Trophoblast cell (in vitro differentiated cells and primary cell): ENCODE data around the gene RBMS1.

ENCODE experiments used
- DNase-seq, 2 donors: peaks; one replicate each; pipeline ENCODE4 v3.0.0-alpha.2; 2016
- H2AFZ ChIP-seq: 2 replicates; pipeline ENCODE4 v1.6.1; 2013; ENCODE audit warnings: low read length, moderate library complexity, mild to moderate bottlenecking; ENCODE audit not compliant: insufficient read depth, poor library complexity
- H2AK5ac ChIP-seq: 2 replicates; pipeline ENCODE4 v1.6.1; 2013; ENCODE audit warnings: mild to moderate bottlenecking, low read length
- H2BK120ac ChIP-seq: 2 replicates; pipeline ENCODE4 v1.6.1; 2013; ENCODE audit warnings: low read length, mild to moderate bottlenecking, moderate library complexity; ENCODE audit not compliant: insufficient read depth, poor library complexity
- H2BK12ac ChIP-seq: 2 replicates; pipeline ENCODE4 v1.6.1; 2013; ENCODE audit warnings: mild to moderate bottlenecking, low read length, moderate library complexity
- H2BK5ac ChIP-seq: 2 replicates; pipeline ENCODE4 v1.6.1; 2013; ENCODE audit warnings: low read length, low read depth, moderate library complexity, mild to moderate bottlenecking; ENCODE audit not compliant: poor library complexity
- H3K14ac ChIP-seq: 2 replicates; pipeline ENCODE4 v1.6.1; 2013; ENCODE audit warnings: mild to moderate bottlenecking, low read length
- H3K18ac ChIP-seq: 2 replicates; pipeline ENCODE4 v1.6.1; 2013; ENCODE audit warnings: mild to moderate bottlenecking, low read length
- H3K23ac ChIP-seq: 2 replicates; pipeline ENCODE4 v1.6.1; 2013; ENCODE audit warnings: low read length
- H3K27ac ChIP-seq: 2 replicates; pipeline ENCODE4 v1.5.1; 2013; ENCODE audit warnings: low read depth, mild to moderate bottlenecking, inconsistent platforms, low read length, moderate library complexity
- H3K27me3 ChIP-seq: 2 replicates; pipeline ENCODE4 v1.6.1; 2013; ENCODE audit warnings: inconsistent platforms, mild to moderate bottlenecking, low read length, moderate library complexity; ENCODE audit not compliant: insufficient read depth
- H3K36me3 ChIP-seq, 2 experiments: 1 replicate in 1 of 2; 2 replicates in 1 of 2; pipeline ENCODE4 v1.6.1; 2013; ENCODE audit warnings: low read length in 2 of 2, mild to moderate bottlenecking in 2 of 2, moderate library complexity in 1 of 2; ENCODE audit not compliant: insufficient read depth in 2 of 2, control insufficient read depth in 1 of 2
- H3K4ac ChIP-seq: 2 replicates; pipeline ENCODE4 v1.6.1; 2013; ENCODE audit warnings: low read depth, mild to moderate bottlenecking, low read length, moderate library complexity
- H3K4me1 ChIP-seq, 2 experiments: 1 replicate in 1 of 2; 2 replicates in 1 of 2; pipeline ENCODE4 v1.6.1; 2013; ENCODE audit warnings: low read length in 2 of 2, mild to moderate bottlenecking in 2 of 2, moderate library complexity in 1 of 2; ENCODE audit not compliant: insufficient read depth in 2 of 2, control insufficient read depth in 1 of 2
- H3K4me2 ChIP-seq: 2 replicates; pipeline ENCODE4 v1.6.1; 2013; ENCODE audit warnings: inconsistent platforms, mild to moderate bottlenecking, low read length, moderate library complexity
- H3K4me3 ChIP-seq: 2 replicates; pipeline ENCODE4 v1.5.1; 2013; ENCODE audit warnings: mild to moderate bottlenecking, low read depth, low read length, inconsistent platforms
- H3K79me1 ChIP-seq: one replicate; pipeline ENCODE4 v1.6.1; 2013; ENCODE audit warnings: low read length
- H3K79me2 ChIP-seq: 2 replicates; pipeline ENCODE4 v1.6.1; 2013; ENCODE audit warnings: low read length, mild to moderate bottlenecking; ENCODE audit not compliant: control insufficient read depth, insufficient read depth, poor library complexity
- H3K9ac ChIP-seq: 2 replicates; pipeline ENCODE4 v1.6.1; 2013; ENCODE audit warnings: mild to moderate bottlenecking, low read length
- H3K9me3 ChIP-seq: 2 replicates; pipeline ENCODE4 v1.6.1; 2013; ENCODE audit warnings: low read depth, mild to moderate bottlenecking, control low read depth, inconsistent platforms, low read length; ENCODE audit not compliant: insufficient read depth
- H4K12ac ChIP-seq: 2 replicates; pipeline ENCODE4 v1.6.1; 2013; ENCODE audit warnings: low read depth, mild to moderate bottlenecking, low read length, moderate library complexity
- H4K8ac ChIP-seq: 2 replicates; pipeline ENCODE4 v1.6.1; 2013; ENCODE audit warnings: low read depth, mild to moderate bottlenecking, low read length, moderate library complexity
- H4K91ac ChIP-seq: one replicate; pipeline ENCODE4 v1.6.1; 2013; ENCODE audit warnings: low read depth, mild to moderate bottlenecking, low read length, moderate library complexity
- WGBS: extraction: QIAGEN DNeasy Blood & Tissue Kit; methylation state at CpG from one replicate; pipeline ENCODE4 v1.1.7; 2013; ENCODE audit warnings: missing lambda C conversion rate; ENCODE audit not compliant: insufficient read length, insufficient coverage; ENCODE audit errors: extremely low coverage; 5-methylcytosine and 5-hydroxymethylcytosine counted together

RBMS1 gene

DNA sequence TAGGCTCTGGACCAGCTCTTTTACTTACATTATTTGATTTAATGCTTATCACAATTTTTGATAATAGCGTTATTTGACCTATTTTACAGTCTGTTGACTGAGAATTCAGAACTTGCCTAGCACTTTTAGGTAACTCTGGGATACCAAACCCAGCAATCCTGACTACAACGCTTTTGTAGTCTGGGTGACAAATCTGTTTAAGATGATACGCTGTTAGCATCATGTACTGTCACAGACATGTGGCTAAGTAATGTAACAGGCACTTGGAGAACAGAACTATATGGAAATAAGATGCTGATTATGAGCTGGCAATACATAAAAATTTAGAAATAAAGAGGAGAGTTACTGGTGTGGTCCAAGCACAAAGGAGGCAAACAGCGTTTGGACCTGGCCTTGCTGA lies 130.6 kb downstream of the RBMS1 start:
- no CpG with 5 or more reads among the region's 4 CpGs for WGBS

GRCh38 chr2:160362541-160362940 lies 131.1 kb downstream of the RBMS1 start:
- H4K8ac ChIP-seq = no peak overlapping the region
- peaks cover 4% of the 10 kb centered on the region for H3K79me2 ChIP-seq
- no peak overlapping the region for H4K12ac ChIP-seq
- H3K27me3 ChIP-seq = no peaks in the 10 kb centered on the region
- H3K36me3 ChIP-seq = peaks cover 9 to 13% of the 10 kb centered on the region in 2 experiments
- H3K9ac ChIP-seq = no peak overlapping the region
- no peak overlapping the region for H3K4me3 ChIP-seq
- H3K18ac ChIP-seq = no peak overlapping the region
- H3K14ac ChIP-seq = no peak overlapping the region
- no peaks in the 10 kb centered on the region for H3K9me3 ChIP-seq
- DNase-seq = no peak
- H3K79me1 ChIP-seq = no peaks in the 10 kb centered on the region
- no peak overlapping the region for H2AK5ac ChIP-seq
- no peak overlapping the region for H3K4ac ChIP-seq
- no peak overlapping the region for H3K27ac ChIP-seq
- WGBS = no CpG with 5 or more reads among the region's 2 CpGs
- no peak overlapping the region for H3K4me2 ChIP-seq
- no peak overlapping the region for H2BK120ac ChIP-seq
- H3K23ac ChIP-seq = no peak overlapping the region
- no peak overlapping the region for H2BK12ac ChIP-seq
- no peak overlapping the region for H2BK5ac ChIP-seq
- H3K4me1 ChIP-seq = no peaks in the 10 kb centered on the region
- no peak overlapping the region for H4K91ac ChIP-seq
- no peak overlapping the region for H2AFZ ChIP-seq

More for the DNA sequence above, 130.6 kb downstream of the RBMS1 start:
- Histone ChIP-seq H3K36me3 (peaks cover 9 to 13% of the 10 kb centered on the region in 2 experiments), H3K4me2 (no peak overlapping the region), H2AK5ac (no peak overlapping the region), H4K12ac (no peak overlapping the region), H4K91ac (no peak overlapping the region), H3K18ac (no peak overlapping the region), H2BK5ac (no peak overlapping the region), H3K27ac (no peak overlapping the region), H3K4me1 (peaks cover 0 to 3% of the 10 kb centered on the region in 2 experiments), H4K8ac (no peak overlapping the region), H2BK12ac (no peak overlapping the region), H3K9ac (no peak overlapping the region), H3K14ac (no peak overlapping the region), H3K79me2 (peaks cover 4% of the 10 kb centered on the region), H3K4me3 (no peak overlapping the region), H3K4ac (peak overlapping the region; percentile 4), H2BK120ac (no peak overlapping the region), H3K9me3 (no peaks in the 10 kb centered on the region), H3K79me1 (no peaks in the 10 kb centered on the region), H3K27me3 (no peaks in the 10 kb centered on the region), H3K23ac (no peak overlapping the region), H2AFZ (no peak overlapping the region)
- DNase-seq = no peak

GRCh38 chr2:160362018-160362417 lies 131.6 kb downstream of the RBMS1 start:
- H3K4me3 ChIP-seq = no peak overlapping the region
- no peaks in the 10 kb centered on the region for H3K9me3 ChIP-seq
- no peak overlapping the region for H4K91ac ChIP-seq
- no peaks in the 10 kb centered on the region for H3K4me1 ChIP-seq
- H2BK12ac ChIP-seq = no peak overlapping the region
- H2BK5ac ChIP-seq = no peak overlapping the region
- no CpG with 5 or more reads among the region's 4 CpGs for WGBS
- no peak overlapping the region for H3K9ac ChIP-seq
- no peak overlapping the region for H4K8ac ChIP-seq
- no peak overlapping the region for H4K12ac ChIP-seq
- no peak overlapping the region for H3K4me2 ChIP-seq
- peak overlapping the region; percentile 46 for H3K4ac ChIP-seq
- no peak overlapping the region for H2AFZ ChIP-seq
- no peaks in the 10 kb centered on the region for H3K27me3 ChIP-seq
- no peaks in the 10 kb centered on the region for H3K79me1 ChIP-seq
- no peak overlapping the region for H3K23ac ChIP-seq
- no peak for DNase-seq
- no peak overlapping the region for H3K14ac ChIP-seq
- no peak overlapping the region for H3K27ac ChIP-seq
- no peak overlapping the region for H2BK120ac ChIP-seq
- peaks cover 7 to 13% of the 10 kb centered on the region in 2 experiments for H3K36me3 ChIP-seq
- no peak overlapping the region for H3K18ac ChIP-seq
- no peak overlapping the region for H2AK5ac ChIP-seq
- peaks cover 4% of the 10 kb centered on the region for H3K79me2 ChIP-seq

DNA sequence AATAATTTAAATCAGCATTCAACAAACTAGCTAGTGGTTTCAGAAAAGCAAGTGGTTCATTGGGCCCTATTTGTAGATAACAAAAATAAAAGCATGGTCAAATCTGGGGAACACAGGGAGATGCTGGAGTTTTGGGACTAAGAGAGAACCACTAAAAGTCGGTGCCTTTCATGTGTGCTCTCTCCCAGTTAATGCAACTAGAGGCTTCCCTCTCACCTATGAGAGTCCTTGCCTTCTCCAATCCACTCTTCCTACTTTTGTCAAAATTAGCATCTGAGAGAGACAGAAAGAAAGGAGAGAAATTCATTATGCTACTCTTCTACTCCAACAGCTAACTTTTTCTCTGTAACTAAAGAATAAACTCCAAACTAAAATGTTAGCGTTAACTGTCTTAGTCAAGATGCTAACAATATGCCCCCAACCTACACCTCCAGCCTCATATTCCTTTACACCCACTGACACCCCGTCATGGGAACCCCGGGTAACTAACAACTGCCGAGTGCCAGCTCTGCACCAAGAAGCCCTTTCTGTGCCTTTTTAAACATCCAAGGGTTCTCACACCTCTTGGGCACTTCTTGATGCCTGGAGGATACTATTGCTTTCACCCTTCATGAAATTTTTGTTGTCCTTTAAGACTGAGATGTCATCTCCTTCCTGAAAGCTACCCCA lies 133.4 kb downstream of the RBMS1 start:
- H3K79me1 ChIP-seq = no peaks in the 10 kb centered on the region
- H2AFZ ChIP-seq = no peak overlapping the region
- DNase-seq = no peak
- no peak overlapping the region for H4K12ac ChIP-seq
- H3K9ac ChIP-seq = no peak overlapping the region
- H3K4me3 ChIP-seq = no peak overlapping the region
- no peak overlapping the region for H2AK5ac ChIP-seq
- no CpG with 5 or more reads among the region's 5 CpGs for WGBS
- H3K23ac ChIP-seq = no peak overlapping the region
- no peak overlapping the region for H4K8ac ChIP-seq
- no peak overlapping the region for H2BK120ac ChIP-seq
- H3K18ac ChIP-seq = no peak overlapping the region
- no peaks in the 10 kb centered on the region for H3K9me3 ChIP-seq
- no peaks in the 10 kb centered on the region for H3K4me1 ChIP-seq
- H2BK12ac ChIP-seq = no peak overlapping the region
- H3K4ac ChIP-seq = peak overlapping the region; percentile 33
- no peak overlapping the region for H2BK5ac ChIP-seq
- peaks cover 2% of the 10 kb centered on the region for H3K79me2 ChIP-seq
- H3K14ac ChIP-seq = no peak overlapping the region
- H4K91ac ChIP-seq = no peak overlapping the region
- H3K27me3 ChIP-seq = no peaks in the 10 kb centered on the region
- peaks cover 2 to 5% of the 10 kb centered on the region in 2 experiments for H3K36me3 ChIP-seq
- no peak overlapping the region for H3K27ac ChIP-seq
- H3K4me2 ChIP-seq = no peak overlapping the region
